ENCODE data around the gene HMX1. TPM values are rescaled to one million over a fixed set of nuclear protein-coding genes. Genes with fewer than 3 reads are reported as not detected.

The HMX1 gene
- total RNA-seq, 1 donor from 2014 or later: not detected

- TF ChIP-seq, protein P1, sequence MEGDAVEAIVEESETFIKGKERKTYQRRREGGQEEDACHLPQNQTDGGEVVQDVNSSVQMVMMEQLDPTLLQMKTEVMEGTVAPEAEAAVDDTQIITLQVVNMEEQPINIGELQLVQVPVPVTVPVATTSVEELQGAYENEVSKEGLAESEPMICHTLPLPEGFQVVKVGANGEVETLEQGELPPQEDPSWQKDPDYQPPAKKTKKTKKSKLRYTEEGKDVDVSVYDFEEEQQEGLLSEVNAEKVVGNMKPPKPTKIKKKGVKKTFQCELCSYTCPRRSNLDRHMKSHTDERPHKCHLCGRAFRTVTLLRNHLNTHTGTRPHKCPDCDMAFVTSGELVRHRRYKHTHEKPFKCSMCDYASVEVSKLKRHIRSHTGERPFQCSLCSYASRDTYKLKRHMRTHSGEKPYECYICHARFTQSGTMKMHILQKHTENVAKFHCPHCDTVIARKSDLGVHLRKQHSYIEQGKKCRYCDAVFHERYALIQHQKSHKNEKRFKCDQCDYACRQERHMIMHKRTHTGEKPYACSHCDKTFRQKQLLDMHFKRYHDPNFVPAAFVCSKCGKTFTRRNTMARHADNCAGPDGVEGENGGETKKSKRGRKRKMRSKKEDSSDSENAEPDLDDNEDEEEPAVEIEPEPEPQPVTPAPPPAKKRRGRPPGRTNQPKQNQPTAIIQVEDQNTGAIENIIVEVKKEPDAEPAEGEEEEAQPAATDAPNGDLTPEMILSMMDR (IDR thresholded peaks at IDR 0.05; ENCODE audit: insufficient read depth, low read length, poor library complexity, severe bottlenecking): no peak
- Histone ChIP-seq H3K36me3 (ENCODE audit: control insufficient read depth, insufficient read depth, low read length) (no peaks in the 10 kb centered on the region), H3K4me3 (ENCODE audit: low read depth, low read length) (no peak overlapping the region), H3K27me3 (ENCODE audit: control insufficient read depth, insufficient read depth, low read length) (peaks cover 25% of the 10 kb centered on the region)
- DNase-seq (ENCODE audit: low read depth): no peak
Measured at GRCh38 chr4:8882239-8882638, 10.6 kb upstream of the HMX1 start.

DNA sequence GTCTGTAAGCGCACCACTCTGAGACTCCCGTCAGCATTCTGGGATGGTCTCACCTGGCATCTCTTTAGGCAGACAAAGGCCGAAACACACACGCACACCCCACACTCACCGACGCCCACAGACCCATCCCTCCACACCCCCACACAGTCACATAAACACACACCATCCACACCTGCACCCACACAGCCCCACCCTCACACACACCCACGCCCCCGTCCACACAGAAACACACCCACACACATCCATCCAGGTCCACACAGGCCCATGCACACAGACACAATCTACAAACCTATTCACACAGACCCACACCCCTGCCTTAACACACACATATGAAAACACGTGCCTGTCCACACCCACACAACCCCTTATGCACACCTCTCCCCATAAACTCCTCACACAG, 9.2 kb upstream of the HMX1 start:
- Histone ChIP-seq H3K27me3 (ENCODE audit: control insufficient read depth, insufficient read depth, low read length) (peaks cover 31% of the 10 kb centered on the region), H3K4me3 (ENCODE audit: low read depth, low read length) (no peak overlapping the region), H3K36me3 (ENCODE audit: control insufficient read depth, insufficient read depth, low read length) (no peaks in the 10 kb centered on the region)
- TF ChIP-seq, protein P1 (IDR thresholded peaks at IDR 0.05; ENCODE audit: insufficient read depth, low read length, poor library complexity, severe bottlenecking): no peak
- DNase-seq (ENCODE audit: low read depth): no peak

- no peaks in the 10 kb centered on the region for H3K36me3 ChIP-seq (ENCODE audit: control insufficient read depth, insufficient read depth, low read length)
- peaks cover 38% of the 10 kb centered on the region for H3K27me3 ChIP-seq (ENCODE audit: control insufficient read depth, insufficient read depth, low read length)
- TF ChIP-seq, protein P1 (IDR thresholded peaks at IDR 0.05; ENCODE audit: insufficient read depth, low read length, poor library complexity, severe bottlenecking): no peak
- DNase-seq (ENCODE audit: low read depth): no peak
- no peak overlapping the region for H3K4me3 ChIP-seq (ENCODE audit: low read depth, low read length)
Measured at GRCh38 chr4:8879574-8879973, 7.9 kb upstream of the HMX1 start.

GRCh38 chr4:8878421-8878820, 6.8 kb upstream of the HMX1 start:
- TF ChIP-seq, protein P1 (IDR thresholded peaks at IDR 0.05; ENCODE audit: insufficient read depth, low read length, poor library complexity, severe bottlenecking): no peak
- peaks cover 47% of the 10 kb centered on the region for H3K27me3 ChIP-seq (ENCODE audit: control insufficient read depth, insufficient read depth, low read length)
- H3K4me3 ChIP-seq (ENCODE audit: low read depth, low read length): no peak overlapping the region
- no peaks in the 10 kb centered on the region for H3K36me3 ChIP-seq (ENCODE audit: control insufficient read depth, insufficient read depth, low read length)
- DNase-seq (ENCODE audit: low read depth): no peak

GRCh38 chr4:8877780-8878040, 6.1 kb upstream of the HMX1 start:
- DNase-seq (ENCODE audit: low read depth): no peak
- H3K27me3 ChIP-seq (ENCODE audit: control insufficient read depth, insufficient read depth, low read length): peaks cover 54% of the 10 kb centered on the region
- no peak overlapping the region for H3K4me3 ChIP-seq (ENCODE audit: low read depth, low read length)
- TF ChIP-seq, protein P1 (IDR thresholded peaks at IDR 0.05; ENCODE audit: insufficient read depth, low read length, poor library complexity, severe bottlenecking): no peak
- no peaks in the 10 kb centered on the region for H3K36me3 ChIP-seq (ENCODE audit: control insufficient read depth, insufficient read depth, low read length)

- Histone ChIP-seq H3K36me3 (ENCODE audit: control insufficient read depth, insufficient read depth, low read length) (no peaks in the 10 kb centered on the region), H3K27me3 (ENCODE audit: control insufficient read depth, insufficient read depth, low read length) (peaks cover 59% of the 10 kb centered on the region), H3K4me3 (ENCODE audit: low read depth, low read length) (no peak overlapping the region)
- TF ChIP-seq, protein P1 (IDR thresholded peaks at IDR 0.05; ENCODE audit: insufficient read depth, low read length, poor library complexity, severe bottlenecking): no peak
- DNase-seq (ENCODE audit: low read depth): no peak
Measured at GRCh38 chr4:8876982-8877779, 5.5 kb upstream of the HMX1 start.
